DND-41 (cell line): ENCODE measurements around the gene AGMO.

ENCODE experiments used
- ATAC-seq: fragments of 200-7000 bp; cut with Tn5 transposase; 3 replicates; pipeline ENCODE4 v1.9.1; 2021; ENCODE audit warnings: low read depth; ENCODE audit not compliant: insufficient read depth
- DNase-seq: peaks from one replicate; pipeline ENCODE4 v3.0.0-alpha.2; 2020
- H2AFZ ChIP-seq: 2 replicates; pipeline ENCODE4 v1.6.0; 2012; ENCODE audit warnings: low read depth, low read length
- H3K27ac ChIP-seq: 2 replicates; pipeline ENCODE4 v1.5.1; 2012; ENCODE audit warnings: low read length, inconsistent platforms
- H3K27me3 ChIP-seq: fragments of 200-600 bp; sonication (generic); 2 replicates; pipeline ENCODE4 v1.6.0; 2012; ENCODE audit warnings: low read length, mild to moderate bottlenecking, inconsistent platforms; ENCODE audit not compliant: insufficient read depth, poor library complexity
- H3K36me3 ChIP-seq: 2 replicates; pipeline ENCODE4 v1.5.1; 2012; ENCODE audit warnings: low read length, inconsistent platforms; ENCODE audit not compliant: insufficient read depth
- H3K4me1 ChIP-seq: 2 replicates; pipeline ENCODE4 v1.5.1; 2012; ENCODE audit warnings: mild to moderate bottlenecking, low read length; ENCODE audit not compliant: insufficient read depth
- H3K4me2 ChIP-seq: 2 replicates; pipeline ENCODE4 v1.6.0; 2012; ENCODE audit warnings: mild to moderate bottlenecking, moderate library complexity, low read length, inconsistent platforms; ENCODE audit not compliant: insufficient read depth
- H3K4me3 ChIP-seq, 2 experiments: fragments of 200-600 bp in 1 of 2; shearing (Covaris generic) in 1 of 2; 2 replicates each; pipeline ENCODE4 v1.5.1; 2012 to 2016; ENCODE audit warnings: inconsistent platforms in 2 of 2, low read length in 2 of 2, mild to moderate bottlenecking in 2 of 2, low read depth in 1 of 2, moderate library complexity in 1 of 2
- H3K79me2 ChIP-seq: 2 replicates; pipeline ENCODE4 v1.6.0; 2012; ENCODE audit warnings: low read length, inconsistent platforms; ENCODE audit not compliant: insufficient read depth
- H3K9ac ChIP-seq: 2 replicates; pipeline ENCODE4 v1.6.0; 2012; ENCODE audit warnings: low read depth, mild to moderate bottlenecking, inconsistent platforms, low read length, moderate library complexity
- H3K9me3 ChIP-seq: 2 replicates; pipeline ENCODE4 v1.5.1; 2012; ENCODE audit warnings: low read length, moderate library complexity, mild to moderate bottlenecking, inconsistent platforms; ENCODE audit not compliant: insufficient read depth, severe bottlenecking
- H4K20me1 ChIP-seq: 2 replicates; pipeline ENCODE4 v1.6.0; 2012; ENCODE audit warnings: low read length; ENCODE audit not compliant: insufficient read depth
- EZH2 ChIP-seq: IDR thresholded peaks from 3 replicates; pipeline ENCODE4 v1.6.1; 2012; ENCODE audit warnings: borderline replicate concordance, low read depth, mild to moderate bottlenecking, moderate library complexity, low read length, inconsistent platforms; ENCODE audit not compliant: severe bottlenecking
- TF ChIP-seq, protein P1 (sequence below): IDR thresholded peaks from 2 replicates; pipeline ENCODE4 v1.5.1; 2012; ENCODE audit warnings: borderline replicate concordance, low read length, moderate library complexity, mild to moderate bottlenecking; ENCODE audit not compliant: poor library complexity, severe bottlenecking; ENCODE audit errors: extremely low read depth

AGMO gene

DNA sequence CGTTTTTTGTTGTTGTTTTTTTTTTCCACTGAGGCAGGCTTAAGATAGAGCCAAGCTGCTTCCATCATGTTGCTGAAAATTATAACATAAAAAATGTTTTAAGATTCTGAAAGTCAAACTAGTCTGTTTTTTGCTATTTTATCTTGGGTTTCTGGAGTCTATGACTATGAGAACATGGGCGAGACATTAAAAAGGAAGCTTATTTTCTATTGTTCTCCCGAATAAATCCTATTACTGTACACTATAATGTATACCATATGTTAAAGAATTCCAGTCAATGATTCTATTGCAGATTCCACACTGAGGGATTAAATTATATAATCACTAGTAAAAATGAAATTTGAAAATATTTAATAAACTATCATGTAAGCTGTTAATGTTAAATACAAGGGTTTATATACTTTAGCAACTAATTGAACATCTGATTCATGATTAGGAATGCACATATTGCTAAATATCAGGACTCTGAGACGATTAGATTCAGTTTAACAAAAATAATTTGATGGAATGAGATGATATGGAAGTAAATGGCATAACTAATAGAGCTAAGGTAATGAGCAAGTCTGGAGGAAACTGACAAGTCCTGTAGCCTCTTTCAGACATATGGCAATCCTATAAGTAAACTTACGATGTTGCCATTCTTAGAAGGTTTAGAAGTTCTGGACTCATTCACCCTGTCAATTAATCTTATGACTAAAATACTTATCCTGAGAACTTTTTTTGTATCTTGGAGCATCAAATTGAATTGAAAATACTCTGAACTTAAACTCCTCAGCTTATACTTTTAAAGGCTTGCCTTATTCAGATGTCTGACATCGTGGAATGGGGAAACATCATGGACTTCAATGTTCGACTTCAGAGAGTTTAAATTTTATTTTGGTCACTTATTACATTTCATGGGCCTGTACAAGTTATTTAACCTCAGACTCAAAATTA, 364.5 kb downstream of the AGMO start:
- no peaks in the 10 kb centered on the region for H3K36me3 ChIP-seq
- no peaks in the 10 kb centered on the region for H4K20me1 ChIP-seq
- no peaks in the 10 kb centered on the region for H3K79me2 ChIP-seq
- TF ChIP-seq, protein P1, sequence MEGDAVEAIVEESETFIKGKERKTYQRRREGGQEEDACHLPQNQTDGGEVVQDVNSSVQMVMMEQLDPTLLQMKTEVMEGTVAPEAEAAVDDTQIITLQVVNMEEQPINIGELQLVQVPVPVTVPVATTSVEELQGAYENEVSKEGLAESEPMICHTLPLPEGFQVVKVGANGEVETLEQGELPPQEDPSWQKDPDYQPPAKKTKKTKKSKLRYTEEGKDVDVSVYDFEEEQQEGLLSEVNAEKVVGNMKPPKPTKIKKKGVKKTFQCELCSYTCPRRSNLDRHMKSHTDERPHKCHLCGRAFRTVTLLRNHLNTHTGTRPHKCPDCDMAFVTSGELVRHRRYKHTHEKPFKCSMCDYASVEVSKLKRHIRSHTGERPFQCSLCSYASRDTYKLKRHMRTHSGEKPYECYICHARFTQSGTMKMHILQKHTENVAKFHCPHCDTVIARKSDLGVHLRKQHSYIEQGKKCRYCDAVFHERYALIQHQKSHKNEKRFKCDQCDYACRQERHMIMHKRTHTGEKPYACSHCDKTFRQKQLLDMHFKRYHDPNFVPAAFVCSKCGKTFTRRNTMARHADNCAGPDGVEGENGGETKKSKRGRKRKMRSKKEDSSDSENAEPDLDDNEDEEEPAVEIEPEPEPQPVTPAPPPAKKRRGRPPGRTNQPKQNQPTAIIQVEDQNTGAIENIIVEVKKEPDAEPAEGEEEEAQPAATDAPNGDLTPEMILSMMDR = no peak
- no peak for TF ChIP-seq EZH2
- no peak overlapping the region for H3K4me3 ChIP-seq
- H3K4me1 ChIP-seq = no peaks in the 10 kb centered on the region
- H3K9ac ChIP-seq = no peak overlapping the region
- H3K4me2 ChIP-seq = no peak overlapping the region
- H3K27me3 ChIP-seq = no peaks in the 10 kb centered on the region
- DNase-seq (no peak), ATAC-seq (no peak)
- no peaks in the 10 kb centered on the region for H3K9me3 ChIP-seq
- no peak overlapping the region for H2AFZ ChIP-seq
- no peak overlapping the region for H3K27ac ChIP-seq

DNA sequence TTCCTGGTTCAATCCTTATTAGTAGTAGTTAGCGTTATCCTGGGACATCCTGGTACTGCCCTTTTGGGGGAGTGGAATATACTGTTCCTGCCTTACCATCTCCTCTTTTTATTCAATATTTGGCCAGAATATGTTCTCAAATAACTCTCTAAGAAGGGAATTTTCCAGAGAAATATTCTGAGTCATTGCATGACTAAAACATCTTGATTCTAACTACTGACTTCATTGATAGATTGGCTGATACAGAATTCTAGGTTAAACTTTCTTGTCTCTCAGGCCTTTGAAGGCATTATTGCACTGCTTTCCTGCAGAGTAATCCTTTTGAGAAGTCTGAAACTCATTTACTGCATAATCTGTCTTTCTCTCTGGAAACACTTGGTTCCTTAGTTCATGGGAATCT, 383.8 kb downstream of the AGMO start:
- Histone ChIP-seq H3K9me3 (peaks cover 4% of the 10 kb centered on the region), H3K79me2 (no peaks in the 10 kb centered on the region), H3K27me3 (no peaks in the 10 kb centered on the region), H2AFZ (no peak overlapping the region), H3K4me2 (no peak overlapping the region), H4K20me1 (no peaks in the 10 kb centered on the region), H3K4me1 (no peaks in the 10 kb centered on the region), H3K36me3 (no peaks in the 10 kb centered on the region), H3K27ac (no peak overlapping the region), H3K4me3 (no peak overlapping the region), H3K9ac (no peak overlapping the region)
- TF ChIP-seq, protein P1 = no peak
- TF ChIP-seq EZH2 = no peak
- ATAC-seq = no peak
- no peak for DNase-seq

DNA sequence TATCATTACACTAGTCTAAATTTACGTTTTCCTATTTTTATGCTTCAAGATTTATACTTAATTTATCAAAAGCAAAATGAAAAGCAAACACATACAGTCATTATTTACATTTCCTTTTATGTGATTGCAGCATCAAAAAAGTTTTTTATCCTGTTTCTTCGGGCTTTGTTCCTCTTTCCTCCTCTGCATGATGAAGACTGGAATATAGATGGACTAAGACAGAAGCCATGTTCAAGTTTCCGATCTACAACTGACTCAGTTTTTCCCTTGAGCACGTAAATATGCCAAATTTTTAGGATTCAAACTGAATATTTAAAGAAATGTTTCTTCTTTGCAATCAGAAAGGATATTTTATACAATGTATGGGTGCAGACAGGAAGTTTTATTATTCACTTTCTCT, 385.7 kb downstream of the AGMO start:
- no peaks in the 10 kb centered on the region for H4K20me1 ChIP-seq
- no peak overlapping the region for H2AFZ ChIP-seq
- no peak for TF ChIP-seq EZH2
- TF ChIP-seq, protein P1 = no peak
- no peak overlapping the region for H3K9ac ChIP-seq
- H3K27me3 ChIP-seq = no peaks in the 10 kb centered on the region
- no peak overlapping the region for H3K4me3 ChIP-seq
- no peak overlapping the region for H3K4me2 ChIP-seq
- H3K4me1 ChIP-seq = no peaks in the 10 kb centered on the region
- peaks cover 4% of the 10 kb centered on the region for H3K9me3 ChIP-seq
- H3K36me3 ChIP-seq = no peaks in the 10 kb centered on the region
- ATAC-seq = no peak
- no peaks in the 10 kb centered on the region for H3K79me2 ChIP-seq
- no peak overlapping the region for H3K27ac ChIP-seq
- DNase-seq = no peak
